WI38 (cell line): Measurements from ENCODE around the gene SH3GL1.

Experiments
- H3K4me3 ChIP-seq: 2 replicates; pipeline ENCODE4 v1.5.1; 2011; ENCODE audit warnings: low read depth, mild to moderate bottlenecking, control low read depth, low read length
- CTCF ChIP-seq: IDR thresholded peaks from 2 replicates; pipeline ENCODE4 v1.5.1; 2012; ENCODE audit warnings: low read depth, mild to moderate bottlenecking, control low read depth, low read length

SH3GL1 gene

GRCh38 chr19:4430760-4431159 is 30.4 kb upstream of the SH3GL1 start:
- TF ChIP-seq CTCF, result no peak
- H3K4me3 ChIP-seq, result no peak overlapping the region

GRCh38 chr19:4429771-4430171 is 29.4 kb upstream of the SH3GL1 start:
- no peak for TF ChIP-seq CTCF
- no peak overlapping the region for H3K4me3 ChIP-seq

- H3K4me3 ChIP-seq, result no peak overlapping the region
- no peak for TF ChIP-seq CTCF
Observed at GRCh38 chr19:4429256-4429655, 28.9 kb upstream of the SH3GL1 start.

GRCh38 chr19:4428326-4428975 is 28.1 kb upstream of the SH3GL1 start:
- no peak for TF ChIP-seq CTCF
- H3K4me3 ChIP-seq, result no peak overlapping the region

GRCh38 chr19:4425537-4425936 is 25.2 kb upstream of the SH3GL1 start:
- H3K4me3 ChIP-seq, result no peak overlapping the region

GRCh38 chr19:4423416-4424126 is 23.2 kb upstream of the SH3GL1 start:
- no peak overlapping the region for H3K4me3 ChIP-seq
- no peak for TF ChIP-seq CTCF

More at GRCh38 chr19:4425537-4425936, 25.2 kb upstream of the SH3GL1 start:
- TF ChIP-seq CTCF, result no peak

GRCh38 chr19:4416268-4416667 is 15.9 kb upstream of the SH3GL1 start:
- TF ChIP-seq CTCF, result no peak
- no peak overlapping the region for H3K4me3 ChIP-seq
